Kidney glomerular epithelial cell (primary cell): Measurements from ENCODE around the gene PHLDA2.
"Not testable (repeated sequence)": the region's sequence is repeated elsewhere in the genome, so short reads cannot be mapped to it uniquely, and the experiment has no call there.

Experiments used
- DNase-seq: peaks from one replicate; lab custom pipeline; 2025; lab: John Stamatoyannopoulos, UW

Gene PHLDA2

DNA sequence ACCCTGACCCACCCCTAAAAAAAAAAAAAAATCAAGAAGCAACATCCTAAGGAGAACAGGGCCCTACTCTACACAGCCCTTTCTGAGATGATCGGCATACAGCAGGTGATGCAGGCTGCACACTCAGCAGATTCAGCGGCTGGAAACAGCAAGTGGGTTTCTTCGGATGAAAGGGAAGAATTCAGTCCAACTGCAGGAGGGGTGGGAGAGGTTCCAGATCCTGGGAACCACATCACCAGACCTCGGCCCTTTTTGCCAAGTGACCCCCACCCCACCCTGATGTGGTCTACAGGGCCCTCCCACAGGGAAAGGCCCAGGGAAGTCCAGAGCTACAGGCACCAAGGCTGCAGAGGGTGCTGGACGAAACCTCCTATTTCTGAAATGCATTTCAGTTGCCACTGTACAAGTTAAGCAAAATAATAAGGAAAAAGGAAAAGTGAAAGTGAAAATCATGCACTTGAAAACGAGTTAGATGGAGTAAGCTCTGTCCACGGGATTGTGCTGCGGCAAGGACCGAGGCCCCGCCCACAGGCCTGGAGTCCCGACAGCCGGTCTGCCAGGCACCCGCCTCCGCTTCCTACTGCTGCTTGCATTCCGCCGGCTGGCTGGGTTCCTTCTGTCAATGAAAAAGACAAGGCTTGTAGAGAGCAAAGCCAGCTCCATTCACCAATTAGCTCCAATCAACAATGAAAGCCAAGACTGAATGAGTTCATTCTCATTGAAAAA lies 16.0 kb upstream of the PHLDA2 start:
- peak; percentile 42 for DNase-seq

DNA sequence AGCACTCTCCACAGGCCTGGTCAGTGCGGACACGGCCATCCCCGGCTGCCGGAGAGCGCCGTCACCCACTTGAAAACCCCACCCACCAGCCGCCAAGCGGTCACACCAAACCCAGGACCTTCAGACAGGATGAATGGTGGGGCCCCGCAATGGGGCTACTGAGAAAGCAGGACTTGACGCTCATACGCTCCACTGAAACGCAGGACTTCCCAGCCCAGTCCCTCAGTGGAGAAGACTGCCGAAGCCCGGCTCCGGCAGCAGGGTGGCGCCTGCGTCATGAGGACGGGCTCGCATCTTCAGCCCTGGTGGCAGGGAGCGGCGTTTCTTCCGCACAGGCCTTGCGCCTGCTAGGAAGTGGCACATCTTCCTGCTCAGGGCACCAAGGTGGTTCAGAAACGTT lies 15.3 kb upstream of the PHLDA2 start:
- DNase-seq: no peak

DNA sequence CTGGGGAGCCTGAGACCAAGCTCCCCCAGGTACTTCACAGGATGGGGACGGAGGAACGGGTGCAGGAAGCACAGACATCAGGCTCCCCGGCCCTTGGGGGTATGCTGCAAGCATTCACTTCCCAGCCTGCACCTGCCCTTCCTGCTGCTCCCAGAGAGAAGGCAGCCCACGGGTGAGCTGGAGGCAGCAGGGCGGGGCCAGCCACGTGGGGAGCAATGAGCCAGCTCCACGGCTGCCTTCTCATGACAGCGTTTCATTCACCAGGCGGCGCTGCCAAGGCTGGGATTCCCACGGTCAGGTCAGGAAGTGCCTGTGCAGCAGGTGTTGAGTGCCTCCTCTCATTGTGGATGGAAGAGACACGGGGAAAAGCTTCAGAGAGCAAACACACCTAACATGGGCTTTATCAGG lies 14.5 kb upstream of the PHLDA2 start:
- no peak for DNase-seq

DNA sequence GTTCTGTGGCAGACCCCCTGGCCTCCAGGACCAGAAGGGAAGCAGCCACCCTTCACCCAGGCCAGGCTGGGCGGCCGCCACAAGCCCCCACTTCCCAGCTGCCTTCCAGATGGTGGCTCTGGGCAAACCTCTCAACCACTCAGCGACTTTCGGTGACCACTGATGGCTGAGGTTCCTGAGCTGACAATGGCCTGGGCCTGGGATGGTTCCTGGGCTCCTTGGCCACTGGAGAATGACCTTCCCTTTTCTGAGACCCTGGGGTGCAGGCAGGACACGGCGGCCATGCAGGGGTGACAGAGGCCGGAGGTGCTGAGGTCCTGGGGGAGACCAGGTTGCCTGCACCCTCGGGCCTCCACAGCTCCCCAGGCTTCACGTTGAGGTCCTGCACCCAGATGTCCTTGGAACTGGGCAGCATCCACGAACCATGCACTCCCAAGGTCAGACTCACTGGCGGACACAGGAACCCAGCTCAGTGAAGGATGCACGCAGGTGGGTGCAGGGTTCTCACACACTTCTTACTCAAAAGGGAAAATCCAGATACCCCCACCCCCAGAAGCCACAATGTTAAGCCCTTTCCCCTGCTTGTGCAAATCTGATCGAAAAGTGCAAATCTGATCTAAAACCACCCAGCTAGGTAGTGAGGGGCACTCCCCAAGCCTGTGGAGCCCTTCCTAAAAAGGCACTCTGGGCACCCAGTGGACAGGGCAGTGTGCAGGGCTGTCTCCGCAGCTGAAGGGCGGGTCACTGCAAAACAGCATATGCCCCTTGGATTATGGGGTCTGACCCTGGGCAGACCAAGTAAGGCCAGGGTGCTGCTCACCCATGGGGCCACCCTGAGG lies 13.9 kb upstream of the PHLDA2 start:
- no peak for DNase-seq

DNA sequence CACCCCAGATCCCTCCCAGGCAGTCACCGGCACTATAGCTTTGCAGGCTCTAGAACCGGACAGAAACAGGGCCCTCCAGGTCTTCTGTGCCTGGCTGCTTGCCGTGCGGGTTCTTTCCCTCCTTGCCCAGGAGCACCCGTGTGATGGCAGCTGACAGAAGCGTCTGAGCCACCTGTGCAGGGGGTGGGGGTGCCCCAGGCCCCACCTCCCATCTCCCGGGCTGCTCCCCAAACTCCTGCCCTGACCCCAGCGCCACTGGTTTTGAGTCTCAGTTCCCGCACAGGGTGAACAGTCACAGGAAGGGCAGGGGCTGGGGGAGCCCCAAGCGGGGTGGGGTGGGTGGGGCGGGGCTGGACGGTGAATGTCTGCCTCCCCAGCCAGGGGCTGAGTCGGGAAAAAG lies 13.2 kb upstream of the PHLDA2 start:
- no peak for DNase-seq

DNA sequence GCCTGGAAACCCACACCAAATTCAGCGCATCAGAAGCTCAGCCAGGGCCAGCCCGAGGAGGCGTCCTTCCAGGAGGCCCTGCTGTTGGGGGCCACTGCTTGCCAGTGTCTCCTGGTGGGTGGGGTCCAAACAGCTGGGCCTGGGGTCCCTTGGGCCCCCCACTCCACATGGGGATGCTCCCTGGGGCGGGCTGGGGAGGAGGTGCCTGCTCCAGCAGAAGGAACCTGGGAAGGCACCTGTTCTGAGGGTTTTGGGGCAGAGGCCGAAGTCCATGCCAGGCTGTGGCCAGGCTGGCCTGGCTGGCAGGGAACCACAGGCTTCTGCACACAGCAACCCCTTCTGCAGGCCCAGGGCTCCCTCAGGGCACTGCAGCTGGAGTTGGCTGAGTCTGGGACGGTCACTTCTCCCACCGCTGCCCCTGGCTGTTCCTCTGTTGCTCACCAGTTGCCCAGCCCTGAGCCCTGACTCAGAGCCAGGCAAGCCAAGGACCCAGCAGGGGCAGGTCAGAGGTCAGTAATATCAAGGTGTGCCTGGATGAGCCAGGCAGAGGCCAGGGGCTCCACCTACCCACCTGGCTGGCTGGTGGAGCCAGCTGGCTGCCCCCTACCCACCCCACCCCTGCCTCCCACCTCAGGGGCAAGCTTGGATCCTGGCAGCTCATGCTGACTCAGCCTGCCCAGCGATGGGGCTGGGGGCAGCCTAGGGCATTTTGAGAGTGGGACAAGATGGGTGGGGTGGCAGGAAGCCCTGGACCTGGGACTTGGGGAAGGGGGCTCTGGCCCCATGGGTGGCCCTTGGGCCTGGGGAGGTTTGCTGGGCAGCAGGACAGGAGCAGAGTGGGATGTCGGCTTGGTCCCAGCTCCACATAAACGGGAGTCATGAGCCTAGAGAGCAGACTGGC lies 12.0 kb upstream of the PHLDA2 start:
- DNase-seq: no peak

GRCh38 chr11:2940147-2940920 lies 11.1 kb upstream of the PHLDA2 start:
- no peak for DNase-seq

GRCh38 chr11:2938458-2939418 lies 9.5 kb upstream of the PHLDA2 start:
- not testable (repeated sequence) for DNase-seq

DNA sequence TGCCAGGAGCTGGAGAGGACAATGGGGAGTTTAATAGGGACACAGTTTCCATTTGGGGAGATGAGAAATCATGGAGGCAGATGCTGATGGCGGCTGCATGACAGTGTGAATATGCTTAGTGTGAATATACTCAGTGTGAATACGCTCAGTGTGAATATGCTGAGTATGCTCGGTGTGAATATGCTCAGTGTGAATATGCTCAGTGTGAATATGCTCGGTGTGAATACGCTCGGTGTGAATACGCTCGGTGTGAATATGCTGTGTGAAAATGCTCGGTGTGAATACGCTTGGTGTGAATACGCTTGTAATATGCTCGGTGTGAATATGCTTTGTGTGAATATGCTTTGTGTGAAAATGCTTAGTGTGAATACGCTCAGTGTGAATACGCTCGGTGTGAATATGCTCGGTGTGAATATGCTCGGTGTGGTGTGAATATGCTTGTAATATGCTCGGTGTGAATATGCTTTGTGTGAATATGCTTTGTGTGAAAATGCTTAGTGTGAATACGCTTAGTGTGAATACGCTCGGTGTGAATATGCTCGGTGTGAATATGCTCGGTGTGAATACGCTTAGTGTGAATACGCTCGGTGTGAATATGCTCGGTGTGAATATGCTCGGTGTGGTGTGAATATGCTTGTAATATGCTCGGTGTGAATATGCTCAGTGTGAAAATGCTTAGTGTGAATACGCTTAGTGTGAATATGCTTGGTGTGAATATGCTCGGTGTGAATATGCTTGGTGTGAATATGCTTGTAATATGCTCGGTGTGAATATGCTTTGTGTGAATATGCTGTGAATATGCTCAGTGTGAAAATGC lies 8.6 kb upstream of the PHLDA2 start:
- DNase-seq: not testable (repeated sequence)

DNA sequence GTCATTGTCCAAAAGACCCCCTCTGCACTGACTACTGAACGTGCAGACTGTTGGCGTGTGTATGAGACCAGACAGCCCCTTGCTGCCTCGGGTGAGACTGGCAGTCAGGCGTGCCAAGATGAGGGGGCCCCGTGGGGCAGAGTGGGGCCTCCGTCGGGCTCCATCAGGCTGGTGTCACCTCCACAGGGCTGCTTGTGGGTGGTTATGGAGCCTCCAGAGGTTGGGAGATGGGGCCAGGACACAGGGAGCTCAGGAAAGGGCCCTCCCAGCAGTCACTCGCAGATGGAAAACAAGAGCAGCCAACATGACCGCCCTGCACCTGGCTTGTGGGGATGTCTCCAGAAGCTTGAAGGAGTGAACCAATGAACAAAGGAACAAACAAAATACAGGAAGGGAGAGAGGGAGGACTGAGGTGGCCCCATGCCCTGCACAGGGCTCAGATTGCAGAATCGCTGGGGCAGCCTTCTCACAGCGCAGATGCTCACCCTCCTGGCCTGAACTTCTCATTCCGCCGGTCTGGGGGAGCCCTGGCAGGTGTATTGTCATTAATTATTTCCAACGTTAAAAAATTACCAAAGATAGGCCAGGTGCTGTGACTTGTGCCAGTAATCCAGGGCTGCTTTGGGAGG lies 5.5 kb upstream of the PHLDA2 start:
- no peak for DNase-seq

DNA sequence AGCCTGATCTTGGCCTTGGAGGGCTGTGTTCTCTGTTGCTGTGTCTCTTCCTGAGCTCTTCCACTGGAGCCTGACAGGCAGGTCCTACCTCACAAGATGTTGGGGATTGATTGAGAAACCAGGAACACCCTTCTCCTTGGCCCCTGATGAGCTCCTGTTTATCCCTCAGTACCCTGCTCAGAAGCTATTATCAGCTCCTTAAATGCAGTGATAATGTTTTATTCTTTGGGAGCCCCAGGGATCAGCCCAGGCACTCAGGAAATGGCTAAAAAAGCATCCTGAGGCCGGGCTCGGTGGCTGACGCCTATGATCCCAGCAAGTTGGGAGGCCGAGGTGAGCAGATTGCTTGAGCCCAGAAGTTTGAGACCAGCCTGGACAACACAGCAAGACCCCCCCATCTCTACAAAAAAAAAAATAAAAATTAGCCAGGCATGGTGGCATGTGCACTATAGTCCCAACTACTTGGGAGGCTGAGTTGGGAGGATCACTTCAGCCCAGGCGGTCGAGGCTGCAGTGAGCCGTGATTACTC lies 4.9 kb upstream of the PHLDA2 start:
- DNase-seq: no peak

- peak; percentile 8 for DNase-seq
Observed at GRCh38 chr11:2933375-2934020, 4.3 kb upstream of the PHLDA2 start.

- no peak for DNase-seq
Observed at GRCh38 chr11:2932850-2933251, 3.6 kb upstream of the PHLDA2 start.

GRCh38 chr11:2931771-2932738 lies 2.8 kb upstream of the PHLDA2 start:
- DNase-seq: no peak

- DNase-seq: no peak
Observed at GRCh38 chr11:2931420-2931746, 2.2 kb upstream of the PHLDA2 start.

- DNase-seq: peak; percentile 25
Observed at GRCh38 chr11:2930704-2931419, 1.6 kb upstream of the PHLDA2 start.
